Naive B cell (primary cell): ENCODE results near the gene MIA2. TPM values are rescaled to one million over a fixed set of nuclear protein-coding genes. Genes with fewer than 3 reads are reported as not detected.

Source experiments
- ATAC-seq, 2 donors: fragments of 150-1000 bp; cut with Tn5 transposase; 2 replicates each; pipeline ENCODE4 v1.10.0; 2021; ENCODE audit warnings: low read depth in 2 of 2, mild to moderate bottlenecking in 2 of 2, moderate library complexity in 2 of 2
- DNase-seq: peaks from one replicate; pipeline ENCODE4 v3.0.0; 2022
- H3K27ac Mint-ChIP-seq, 6 donors: one replicate each; pipeline ENCODE4 v1.8.0; 2020 to 2022; ENCODE audit warnings: mild to moderate bottlenecking in 6 of 6, mixed read lengths in 6 of 6, moderate library complexity in 5 of 6, inconsistent platforms in 2 of 6
- H3K27me3 Mint-ChIP-seq, 3 donors: one replicate each; pipeline ENCODE4 v1.8.0; 2021 to 2022; ENCODE audit warnings: mixed read lengths in 3 of 3, mild to moderate bottlenecking in 1 of 3
- H3K36me3 Mint-ChIP-seq, 2 donors: one replicate each; pipeline ENCODE4 v1.8.0; 2020 to 2022; ENCODE audit warnings: mixed read lengths in 2 of 2, inconsistent platforms in 1 of 2, mild to moderate bottlenecking in 1 of 2
- H3K4me1 Mint-ChIP-seq, 3 donors: one replicate each; pipeline ENCODE4 v1.8.0; 2020 to 2022; ENCODE audit warnings: mixed read lengths in 3 of 3, inconsistent platforms in 1 of 3, mild to moderate bottlenecking in 1 of 3, moderate library complexity in 1 of 3
- H3K4me3 Mint-ChIP-seq, 8 donors: one replicate each; pipeline ENCODE4 v1.8.0; 2020 to 2022; ENCODE audit warnings: mild to moderate bottlenecking in 8 of 8, mixed read lengths in 8 of 8, moderate library complexity in 8 of 8, inconsistent platforms in 2 of 8
- H3K9me3 Mint-ChIP-seq, 7 donors: one replicate each; pipeline ENCODE4 v1.8.0; 2020 to 2022; ENCODE audit warnings: mixed read lengths in 7 of 7, mild to moderate bottlenecking in 5 of 7, inconsistent platforms in 2 of 7, moderate library complexity in 1 of 7
- polyA plus RNA-seq, 6 donors: library from polyadenylated mRNA; unstranded; fragments of 300-500 nt; fragmentation: Illumina TruSeq; gene quantifications; one replicate each; pipeline ENCODE4 v1.2.3, GENCODE V29; 2021; ENCODE audit warnings: low read depth in 6 of 6

The MIA2 gene
- polyA plus RNA-seq, 6 donors from 2014 or later: 16.2 to 27.3 (median 23.7) TPM

DNA sequence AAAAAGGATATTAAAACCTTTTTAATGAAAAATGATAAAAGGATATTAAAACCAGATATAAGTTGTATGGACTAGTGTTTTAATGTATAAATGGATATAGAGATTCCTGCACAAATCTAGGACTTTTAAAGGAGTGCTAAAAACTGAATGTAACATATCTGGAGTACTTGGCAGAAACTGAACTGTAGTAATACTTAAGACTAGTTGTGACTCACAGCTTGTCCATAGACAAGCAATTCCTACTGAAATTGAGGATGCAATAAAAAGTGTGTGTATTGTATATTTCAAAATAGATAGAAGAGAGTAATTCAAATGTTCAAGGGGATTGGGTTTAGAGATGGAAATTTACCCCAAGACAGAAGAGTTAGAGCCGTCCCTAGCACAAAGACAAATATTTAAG, 138.9 kb downstream of the MIA2 start:
- H3K4me1 Mint-ChIP-seq: peaks cover 0 to 6% (median 0%) of the 10 kb centered on the region in 3 donors
- H3K4me3 Mint-ChIP-seq: no peak overlapping the region
- no peaks in the 10 kb centered on the region for H3K27me3 Mint-ChIP-seq
- peaks cover 7 to 12% of the 10 kb centered on the region in 2 donors for H3K36me3 Mint-ChIP-seq
- H3K27ac Mint-ChIP-seq: no peak overlapping the region
- ATAC-seq (no peak), DNase-seq (no peak)
- H3K9me3 Mint-ChIP-seq: no peaks in the 10 kb centered on the region

DNA sequence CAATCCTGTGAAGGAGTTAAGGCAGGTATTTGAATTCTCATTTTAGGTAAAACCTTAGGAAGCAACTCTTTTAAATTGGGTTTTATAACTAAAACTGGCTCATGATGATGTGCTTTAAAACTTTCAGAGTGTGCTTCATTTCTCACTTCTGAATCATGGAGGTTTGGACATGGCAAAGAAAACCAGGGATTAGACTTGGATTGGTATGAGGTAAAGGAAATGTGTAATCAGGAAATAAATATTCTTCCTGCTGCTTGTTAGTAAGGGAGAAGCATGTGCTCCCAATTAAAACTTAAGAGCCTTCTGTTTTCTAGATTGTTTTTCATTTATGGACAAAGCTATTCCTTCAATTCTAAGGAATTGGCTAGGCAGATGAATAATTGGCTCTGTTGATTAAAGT, 141.1 kb downstream of the MIA2 start:
- no peak for DNase-seq
- H3K9me3 Mint-ChIP-seq: no peaks in the 10 kb centered on the region
- H3K4me1 Mint-ChIP-seq: peaks cover 0 to 4% (median 0%) of the 10 kb centered on the region in 3 donors

DNA sequence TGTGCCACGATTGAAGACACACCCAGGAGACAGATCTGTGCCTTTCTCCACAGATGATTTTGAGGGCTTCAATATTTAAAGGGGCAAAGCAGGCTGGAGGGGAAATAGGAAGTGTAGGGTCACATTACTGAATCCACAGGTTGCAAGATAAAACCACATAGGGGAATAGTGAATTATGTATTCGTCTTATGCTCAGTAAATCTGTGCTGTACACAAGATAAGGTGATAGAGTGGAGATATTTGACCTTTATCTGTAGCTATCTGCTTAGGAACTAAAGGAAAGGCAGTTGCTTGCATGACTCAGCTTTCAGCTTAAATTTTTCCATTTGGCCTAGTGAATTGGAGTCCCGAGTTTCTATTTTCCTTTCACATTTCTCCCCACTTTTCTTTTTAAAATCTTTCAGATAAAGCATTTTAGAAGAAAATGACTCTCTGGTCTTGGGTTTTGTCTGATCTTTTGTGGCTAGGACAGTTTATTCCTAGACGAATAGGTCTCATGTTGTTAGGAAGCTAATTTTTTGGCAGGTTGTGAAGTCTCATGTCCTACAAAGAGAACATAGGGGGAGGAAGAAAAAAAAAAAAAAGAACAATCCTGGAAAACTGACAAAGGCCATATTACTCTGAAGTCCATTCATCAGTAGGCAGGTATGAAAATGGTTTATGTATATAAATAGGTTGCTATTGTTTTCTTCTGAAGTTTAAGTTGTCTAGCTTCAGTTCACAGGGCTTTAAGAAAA, 143.1 kb downstream of the MIA2 start:
- ATAC-seq (no peak), DNase-seq (no peak)
- Mint-ChIP-seq H3K36me3 (peaks cover 0 to 5% of the 10 kb centered on the region in 2 donors), H3K4me1 (peaks cover 0 to 4% (median 0%) of the 10 kb centered on the region in 3 donors), H3K27me3 (no peaks in the 10 kb centered on the region), H3K27ac (peak overlapping the region in 1 of 6 donors; percentile 6), H3K4me3 (no peak overlapping the region), H3K9me3 (no peaks in the 10 kb centered on the region)

More for the DNA sequence above, 141.1 kb downstream of the MIA2 start:
- Mint-ChIP-seq H3K27ac (no peak overlapping the region), H3K4me3 (no peak overlapping the region), H3K27me3 (no peaks in the 10 kb centered on the region), H3K36me3 (peaks cover 7 to 12% of the 10 kb centered on the region in 2 donors)
- ATAC-seq: no peak

DNA sequence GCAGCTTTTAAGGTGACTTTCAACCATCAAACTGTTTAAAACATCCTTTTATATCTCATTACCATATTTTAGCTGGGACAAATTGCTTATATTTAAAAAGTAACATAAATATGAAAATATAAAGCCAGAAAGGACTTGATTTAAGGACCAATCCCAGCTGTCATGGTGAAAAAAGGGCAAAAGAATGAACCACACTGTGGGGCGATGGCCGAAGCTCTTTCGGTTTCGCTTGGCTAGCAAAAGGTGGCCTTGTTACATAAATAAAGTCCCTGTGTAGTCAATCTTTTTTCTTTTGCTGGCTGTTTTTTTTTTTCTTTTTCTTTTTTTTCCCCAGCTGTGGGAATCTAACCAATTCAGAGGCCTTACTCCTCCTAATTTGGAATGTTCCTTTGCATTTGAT, 147.7 kb downstream of the MIA2 start:
- H3K9me3 Mint-ChIP-seq: no peaks in the 10 kb centered on the region
- peaks cover 0 to 2% of the 10 kb centered on the region in 2 donors for H3K36me3 Mint-ChIP-seq
- H3K4me1 Mint-ChIP-seq: peaks cover 0 to 4% (median 0%) of the 10 kb centered on the region in 3 donors
- DNase-seq (no peak), ATAC-seq (no peak)
- no peaks in the 10 kb centered on the region for H3K27me3 Mint-ChIP-seq
- no peak overlapping the region for H3K4me3 Mint-ChIP-seq
- peak overlapping the region in 1 of 6 donors; percentile 59 for H3K27ac Mint-ChIP-seq

DNA sequence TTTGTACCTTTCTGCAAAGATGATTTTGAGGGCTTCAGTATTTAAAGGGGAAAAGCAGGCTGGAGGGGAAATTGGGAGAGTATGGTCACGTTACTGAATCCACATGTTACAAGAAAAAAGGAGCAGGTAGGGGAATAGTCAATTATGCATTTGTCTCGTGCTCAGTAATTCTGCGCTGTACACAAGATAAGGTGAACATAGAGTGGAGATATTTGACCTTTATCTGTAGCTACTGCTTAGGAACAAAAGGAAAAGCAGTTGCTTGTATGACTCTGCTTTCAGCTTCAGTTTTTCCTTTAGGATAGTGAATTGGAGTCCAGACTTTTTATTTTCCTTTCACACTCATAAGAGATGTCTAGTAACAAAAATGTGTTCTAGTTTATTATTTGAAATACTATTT, 148.7 kb downstream of the MIA2 start:
- no peak for ATAC-seq
- H3K4me3 Mint-ChIP-seq: no peak overlapping the region
- peak overlapping the region in 2 of 6 donors; percentile 59 to 81 for H3K27ac Mint-ChIP-seq

DNA sequence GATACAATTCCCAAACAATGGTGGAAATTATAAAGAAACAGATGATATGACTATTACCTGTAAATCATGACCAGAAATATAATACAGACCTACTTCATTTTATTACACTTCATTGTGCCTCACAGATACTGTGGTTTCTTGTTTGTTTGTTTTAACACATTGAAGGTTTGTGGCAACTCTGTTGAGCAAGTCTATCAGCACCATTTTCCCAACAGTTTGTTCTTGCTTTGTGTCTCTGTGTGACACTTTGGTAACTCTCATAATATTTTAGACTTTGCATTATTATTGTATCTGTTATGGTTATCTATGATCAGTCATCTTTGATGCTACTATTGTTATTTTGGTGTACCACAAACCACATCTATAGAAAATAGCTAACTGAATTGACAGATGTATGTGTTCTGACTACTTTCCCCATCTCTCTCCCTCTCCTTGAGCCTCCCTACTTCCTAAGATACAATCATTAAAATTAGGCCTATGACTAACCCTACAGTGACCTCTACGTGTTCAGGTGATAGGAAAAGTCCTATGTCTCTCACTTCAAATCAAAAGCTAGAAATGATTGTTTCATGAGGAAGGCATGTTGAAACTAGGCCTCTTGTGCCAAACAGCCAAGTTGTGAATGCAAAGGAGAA, 149.4 kb downstream of the MIA2 start:
- Mint-ChIP-seq H3K27me3 (no peaks in the 10 kb centered on the region), H3K4me3 (no peak overlapping the region), H3K27ac (peak overlapping the region in 2 of 6 donors; percentile 1 to 16), H3K4me1 (no peaks in the 10 kb centered on the region), H3K36me3 (peaks cover 6 to 14% of the 10 kb centered on the region in 2 donors), H3K9me3 (no peaks in the 10 kb centered on the region)
- ATAC-seq (no peak), DNase-seq (no peak)

More for the DNA sequence above, 148.7 kb downstream of the MIA2 start:
- Mint-ChIP-seq H3K36me3 (peaks cover 3 to 13% of the 10 kb centered on the region in 2 donors), H3K9me3 (no peaks in the 10 kb centered on the region), H3K27me3 (no peaks in the 10 kb centered on the region), H3K4me1 (no peaks in the 10 kb centered on the region)
- DNase-seq: no peak

DNA sequence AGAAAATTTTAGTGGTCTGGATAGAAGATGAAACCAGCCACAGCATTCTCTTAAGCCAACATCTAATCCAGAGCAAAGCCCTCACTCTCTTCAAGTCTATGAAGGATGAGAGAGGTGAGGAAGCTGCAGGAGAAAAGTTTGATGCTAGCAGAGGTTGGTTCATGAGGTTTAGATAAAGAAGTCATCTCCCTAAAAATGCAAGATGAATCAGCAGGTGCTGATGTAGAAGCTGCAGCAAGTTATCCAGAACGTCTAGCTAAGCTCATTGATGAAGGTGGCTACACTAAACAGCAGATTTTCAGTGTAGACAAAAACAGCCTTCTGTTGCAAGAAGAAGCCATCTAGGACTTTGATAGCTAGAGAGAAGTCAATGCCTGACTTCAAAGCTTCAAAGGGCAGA, 150.0 kb downstream of the MIA2 start:
- Mint-ChIP-seq H3K36me3 (peaks cover 6 to 14% of the 10 kb centered on the region in 2 donors), H3K9me3 (no peaks in the 10 kb centered on the region), H3K4me1 (no peaks in the 10 kb centered on the region), H3K27ac (no peak overlapping the region), H3K4me3 (no peak overlapping the region), H3K27me3 (no peaks in the 10 kb centered on the region)
- no peak for DNase-seq
- ATAC-seq: no peak

DNA sequence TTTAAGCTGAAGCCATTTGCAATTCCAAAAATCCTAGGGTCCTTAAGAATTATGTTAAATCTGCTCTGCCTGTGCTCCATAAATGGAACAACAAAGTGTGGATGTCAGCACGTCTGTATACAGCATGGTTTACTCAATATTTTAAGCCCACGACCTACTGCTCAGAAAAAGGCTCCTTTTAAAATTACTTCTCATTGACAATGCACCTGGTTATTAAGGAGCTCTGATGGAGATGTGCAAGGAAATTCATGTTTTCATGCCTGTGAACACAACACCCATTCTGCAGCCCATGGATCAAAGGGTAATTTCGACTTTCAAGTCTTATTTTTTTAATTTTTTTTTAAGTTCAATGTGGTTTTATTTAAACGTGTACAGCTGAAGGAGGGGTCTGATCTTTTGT, 150.5 kb downstream of the MIA2 start:
- no peak for ATAC-seq
- Mint-ChIP-seq H3K4me1 (no peaks in the 10 kb centered on the region), H3K27me3 (no peaks in the 10 kb centered on the region), H3K4me3 (no peak overlapping the region), H3K27ac (no peak overlapping the region), H3K9me3 (no peaks in the 10 kb centered on the region), H3K36me3 (peaks cover 6 to 14% of the 10 kb centered on the region in 2 donors)
- no peak for DNase-seq

DNA sequence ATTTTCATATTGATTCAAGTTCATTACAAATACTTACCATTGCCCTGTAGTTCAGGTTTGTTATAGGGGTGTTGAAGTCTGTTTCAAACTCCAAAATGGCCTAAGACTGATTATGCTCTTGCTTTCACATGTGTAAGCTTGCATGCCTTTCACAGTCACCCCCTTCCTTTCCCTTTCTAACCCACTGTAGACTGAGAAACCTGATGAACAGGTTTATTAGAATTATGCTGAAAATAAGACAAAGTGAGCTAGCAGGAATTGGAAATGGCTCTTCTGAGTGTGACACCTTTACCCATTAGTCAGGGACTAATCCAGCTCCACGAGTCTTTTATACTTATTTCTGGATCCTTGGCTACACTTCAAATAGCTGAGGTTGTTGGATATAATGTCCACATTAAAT, 159.6 kb downstream of the MIA2 start:
- Mint-ChIP-seq H3K4me3 (no peak overlapping the region), H3K9me3 (no peaks in the 10 kb centered on the region), H3K27ac (no peak overlapping the region), H3K36me3 (peaks cover 8 to 22% of the 10 kb centered on the region in 2 donors), H3K27me3 (no peaks in the 10 kb centered on the region), H3K4me1 (no peaks in the 10 kb centered on the region)
- ATAC-seq (no peak), DNase-seq (no peak)

DNA sequence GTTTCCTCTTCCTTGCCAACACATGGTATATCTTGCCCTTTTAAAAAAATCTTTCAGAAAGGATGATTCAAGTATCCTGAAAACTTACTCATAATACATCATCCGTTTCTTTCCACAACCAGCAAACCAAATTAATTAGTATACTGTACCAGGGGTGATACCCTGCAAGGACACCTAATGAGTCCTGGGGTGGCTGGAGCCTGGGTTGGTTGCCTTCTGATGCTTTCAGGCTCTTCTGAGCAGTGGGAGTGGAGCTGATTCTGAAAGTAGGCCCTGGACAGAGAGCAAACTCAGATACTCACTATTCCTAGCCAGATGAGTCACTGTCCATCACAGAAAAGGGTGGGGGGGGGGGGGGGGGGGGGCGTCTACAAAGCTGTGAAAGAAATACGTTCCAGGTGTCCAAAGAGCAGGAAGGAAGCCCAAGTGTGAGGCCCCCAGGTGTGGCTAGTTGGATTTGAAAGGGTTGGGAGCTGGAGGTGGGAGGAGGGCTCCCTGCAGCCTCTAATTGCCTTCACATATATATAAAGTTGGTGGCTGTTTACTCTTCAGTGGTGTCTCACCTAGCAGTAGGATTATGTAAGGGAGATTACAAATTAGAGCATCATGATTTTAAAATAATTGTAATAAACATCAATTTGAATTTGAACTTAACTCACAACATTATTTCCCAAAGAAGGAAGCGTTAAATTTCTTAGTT, 162.0 kb downstream of the MIA2 start:
- Mint-ChIP-seq H3K27me3 (no peaks in the 10 kb centered on the region), H3K36me3 (peaks cover 8 to 27% of the 10 kb centered on the region in 2 donors), H3K4me3 (no peak overlapping the region), H3K27ac (peak overlapping the region in 4 of 6 donors; percentile 3 to 93 (median 48)), H3K4me1 (no peaks in the 10 kb centered on the region), H3K9me3 (no peaks in the 10 kb centered on the region)
- ATAC-seq (no peak), DNase-seq (no peak)

DNA sequence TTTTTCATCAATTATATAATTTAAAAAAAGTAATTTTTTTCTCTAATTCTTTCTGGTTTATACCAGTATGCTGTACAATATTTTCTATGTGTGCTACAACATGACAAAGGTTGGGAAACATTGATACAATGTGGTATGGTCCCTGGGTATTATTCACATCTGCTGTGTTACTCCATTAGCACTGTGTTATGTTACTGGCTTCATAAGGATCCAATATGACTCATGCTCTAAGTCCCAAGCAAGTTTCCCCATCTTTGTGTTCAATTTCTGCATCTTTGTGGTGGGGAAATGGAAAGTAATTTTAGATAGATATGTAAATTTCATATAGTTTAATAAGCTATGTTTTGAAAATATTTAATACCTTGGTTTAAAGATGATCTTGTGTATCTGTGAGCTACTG, 162.7 kb downstream of the MIA2 start:
- Mint-ChIP-seq H3K4me1 (no peaks in the 10 kb centered on the region), H3K36me3 (peaks cover 8 to 31% of the 10 kb centered on the region in 2 donors), H3K4me3 (no peak overlapping the region), H3K27ac (peak overlapping the region in 2 of 6 donors; percentile 12 to 21), H3K9me3 (no peaks in the 10 kb centered on the region), H3K27me3 (no peaks in the 10 kb centered on the region)
- DNase-seq (no peak), ATAC-seq (no peak)

DNA sequence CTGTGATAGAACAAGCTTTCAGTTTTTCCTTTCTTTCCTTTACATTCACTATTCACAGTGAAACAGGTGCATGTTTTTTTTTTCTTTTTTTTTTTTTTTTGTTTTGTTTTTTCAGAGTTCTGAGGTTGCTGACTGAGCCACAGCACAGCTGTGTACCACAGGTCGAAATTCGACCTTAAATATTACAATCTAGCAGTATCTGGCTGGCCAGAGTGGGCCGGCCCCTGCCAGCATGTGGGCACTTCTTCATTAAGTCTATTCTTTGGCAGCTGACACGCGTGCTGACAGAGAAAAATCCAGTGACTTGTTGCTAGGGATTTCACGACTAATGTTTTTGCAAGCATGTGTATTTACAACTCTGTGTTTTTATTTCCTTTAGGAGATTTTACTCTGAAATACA, 164.7 kb downstream of the MIA2 start:
- no peak for DNase-seq
- no peaks in the 10 kb centered on the region for H3K9me3 Mint-ChIP-seq
- no peak overlapping the region for H3K4me3 Mint-ChIP-seq
- peaks cover 8 to 33% of the 10 kb centered on the region in 2 donors for H3K36me3 Mint-ChIP-seq
- no peak overlapping the region for H3K27ac Mint-ChIP-seq
- no peaks in the 10 kb centered on the region for H3K27me3 Mint-ChIP-seq
- no peaks in the 10 kb centered on the region for H3K4me1 Mint-ChIP-seq
- ATAC-seq: no peak

DNA sequence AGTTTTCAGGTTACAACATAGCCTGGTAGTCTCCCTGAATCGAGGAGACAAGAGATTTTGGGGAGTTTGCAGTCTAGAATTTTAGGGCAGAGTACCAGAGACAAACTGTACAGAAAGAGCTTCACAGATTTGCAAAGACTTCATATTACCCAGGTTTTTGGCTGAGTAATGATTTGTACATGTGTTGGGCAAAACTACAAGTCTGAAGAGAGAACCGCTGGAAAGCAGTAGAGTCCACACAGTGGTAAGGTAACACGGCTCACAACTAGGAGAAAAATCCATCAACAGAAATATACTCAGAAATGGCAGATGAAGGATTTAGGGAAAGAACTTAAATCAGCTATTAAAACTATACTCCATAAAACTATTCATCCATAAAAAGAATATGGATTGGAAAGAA, 172.8 kb downstream of the MIA2 start:
- peak overlapping the region in 1 of 6 donors; percentile 47 for H3K27ac Mint-ChIP-seq
- H3K36me3 Mint-ChIP-seq: peaks cover 7 to 26% of the 10 kb centered on the region in 2 donors
- no peak overlapping the region for H3K4me3 Mint-ChIP-seq
- no peak for DNase-seq
- no peaks in the 10 kb centered on the region for H3K27me3 Mint-ChIP-seq
- ATAC-seq: no peak
- peaks cover 11 to 30% (median 15%) of the 10 kb centered on the region in 3 donors for H3K4me1 Mint-ChIP-seq
- peaks cover 0 to 10% (median 3%) of the 10 kb centered on the region in 7 donors for H3K9me3 Mint-ChIP-seq
